HepG2 (cell line): ENCODE data around the gene ZBTB37. TPM values are rescaled to one million over a fixed set of nuclear protein-coding genes. Genes with fewer than 3 reads are reported as not detected.

Experiments used
- ATAC-seq: fragments of 200-7000 bp; cut with Tn5 transposase; 3 replicates; pipeline ENCODE4 v1.9.1; 2020; ENCODE audit warnings: mild to moderate bottlenecking, moderate library complexity
- BruUV-seq: library from RNA; stranded (reverse); fragments of 400-500 nt; replicated peaks from 2 replicates; lab custom pipeline; 2021; lab: Mats Ljungman, UMichigan
- CTCF ChIA-PET: fragments of 300-600 bp; formaldehyde crosslinking; extraction: SDS; loops from one replicate; lab custom pipeline; 2021; ENCODE audit warnings: low total read pairs, inconsistent platforms, low intra/inter-chr PET ratio; lab: Yijun Ruan, JAX
- POLR2A ChIA-PET: fragments of 350-600 bp; sonication (Branson Sonifier 250); formaldehyde crosslinking; loops from one replicate; lab custom pipeline; 2020; ENCODE audit warnings: antibody characterized with exemption, inconsistent platforms; lab: Yijun Ruan, JAX
- DNase-seq: peaks from one replicate; pipeline ENCODE4 v3.0.0-alpha.2; 2015; ENCODE audit warnings: low spot score
- FAIRE-seq: peaks from 3 replicates; lab custom pipeline; 2011; peaks lifted over from hg19 to GRCh38; lab: Jason Lieb, UNC
- H2AFZ ChIP-seq: one replicate; pipeline ENCODE4 v1.6.1; 2011; ENCODE audit warnings: low read length, inconsistent platforms
- H3K27ac ChIP-seq: fragments of 300-600 bp; 3 replicates; pipeline ENCODE4 v1.8.0; 2011; ENCODE audit warnings: mixed run types, mild to moderate bottlenecking, mixed read lengths, low read length, inconsistent platforms; ENCODE audit not compliant: insufficient read depth; ENCODE audit errors: extremely low read length
- H3K27me3 ChIP-seq, 2 experiments: fragments of 200-600 bp in 1 of 2; 2 replicates in 1 of 2; 3 replicates in 1 of 2; pipeline versions ENCODE4 v1.6.0 to v1.8.0; 2011; ENCODE audit warnings: low read length in 2 of 2, mild to moderate bottlenecking in 2 of 2, moderate library complexity in 2 of 2, inconsistent platforms in 1 of 2; ENCODE audit not compliant: insufficient read depth in 2 of 2, control insufficient read depth in 1 of 2
- H3K36me3 ChIP-seq, 2 experiments: fragments of 200-600 bp in 1 of 2; replicated peaks in 1 of 2; 2 replicates in 1 of 2; 3 replicates in 1 of 2; pipeline versions ENCODE4 v1.5.1 to v1.8.0; 2011; ENCODE audit warnings: low read length in 2 of 2, inconsistent platforms in 1 of 2; ENCODE audit not compliant: insufficient read depth in 2 of 2, control insufficient read depth in 1 of 2
- H3K4me1 ChIP-seq: 2 replicates; pipeline ENCODE4 v1.5.1; 2012; ENCODE audit warnings: low read length, inconsistent platforms; ENCODE audit not compliant: insufficient read depth
- H3K4me2 ChIP-seq: 2 replicates; pipeline ENCODE4 v1.6.0; 2011; ENCODE audit warnings: low read depth, low read length, inconsistent platforms
- H3K4me3 ChIP-seq, 3 experiments: fragments of 200-600 bp in 1 of 3; sonication (generic), shearing (Covaris generic) in 1 of 3; replicated peaks in 1 of 3; 2 replicates each; pipeline ENCODE4 v1.5.1; 2011 to 2016; ENCODE audit warnings: low read length in 3 of 3, inconsistent platforms in 2 of 3, low read depth in 2 of 3, mild to moderate bottlenecking in 2 of 3, control low read depth in 1 of 3, mixed read lengths in 1 of 3; ENCODE audit not compliant: insufficient read depth in 1 of 3
- H3K79me2 ChIP-seq: one replicate; pipeline ENCODE4 v1.6.1; 2011; ENCODE audit warnings: low read length, inconsistent platforms; ENCODE audit not compliant: insufficient read depth
- H3K9ac ChIP-seq: 2 replicates; pipeline ENCODE4 v1.6.0; 2011; ENCODE audit warnings: mild to moderate bottlenecking, low read depth, low read length, inconsistent platforms; ENCODE audit not compliant: insufficient read depth
- H3K9me3 ChIP-seq: 2 replicates; pipeline ENCODE4 v1.5.1; 2012; ENCODE audit warnings: mild to moderate bottlenecking, low read length
- H4K20me1 ChIP-seq: 2 replicates; pipeline ENCODE4 v1.6.0; 2011; ENCODE audit warnings: inconsistent platforms, mild to moderate bottlenecking, low read length, moderate library complexity; ENCODE audit not compliant: insufficient read depth
- BCL6 ChIP-seq: IDR thresholded peaks from 2 replicates; pipeline ENCODE4 v1.6.1; 2016; ENCODE audit warnings: missing genetic modification reagents, missing compliant biosample characterization
- BRCA1 ChIP-seq: sonication (generic); formaldehyde crosslinking; IDR thresholded peaks from 2 replicates; pipeline ENCODE4 v1.4.0; 2020; ENCODE audit warnings: missing genetic modification reagents
- ISL2 ChIP-seq: sonication (generic); formaldehyde crosslinking; IDR thresholded peaks from 2 replicates; pipeline ENCODE4 v1.5.0; 2020; ENCODE audit warnings: missing genetic modification reagents
- MXD4 ChIP-seq: IDR thresholded peaks from 2 replicates; pipeline ENCODE4 v1.6.1; 2016; ENCODE audit warnings: mild to moderate bottlenecking, missing biosample characterization, missing genetic modification reagents
- NFAT5 ChIP-seq: sonication (generic); formaldehyde crosslinking; IDR thresholded peaks from 2 replicates; pipeline ENCODE4 v1.4.0; 2020; ENCODE audit warnings: missing genetic modification reagents
- PTBP1 ChIP-seq: fragments of 200-400 bp; formaldehyde crosslinking; IDR thresholded peaks from 2 replicates; pipeline ENCODE4 v1.6.1; 2018; ENCODE audit warnings: low read length, low read depth; ENCODE audit not compliant: poor library complexity, severe bottlenecking
- STAG1 ChIP-seq: sonication (generic); formaldehyde crosslinking; IDR thresholded peaks from 2 replicates; pipeline ENCODE4 v1.4.0; 2020; ENCODE audit warnings: missing genetic modification reagents
- ZMYM2 ChIP-seq: sonication (generic); formaldehyde crosslinking; IDR thresholded peaks from 2 replicates; pipeline ENCODE4 v1.8.0; 2022; ENCODE audit warnings: mild to moderate bottlenecking, missing genetic modification reagents
- ZNF432 ChIP-seq: sonication (generic); formaldehyde crosslinking; IDR thresholded peaks from 2 replicates; pipeline ENCODE4 v1.5.0; 2020; ENCODE audit warnings: missing genetic modification reagents, mild to moderate bottlenecking, borderline replicate concordance
- ZNF562 ChIP-seq: sonication (generic); formaldehyde crosslinking; IDR thresholded peaks from 2 replicates; pipeline ENCODE4 v1.8.0; 2022; ENCODE audit warnings: missing genetic modification reagents, borderline replicate concordance
- ZSCAN9 ChIP-seq: IDR thresholded peaks from 2 replicates; pipeline ENCODE4 v1.6.1; 2016; ENCODE audit warnings: borderline replicate concordance
- WGBS: methylation state at CpG from one replicate; pipeline ENCODE4 v1.1.6; 2017; ENCODE audit warnings: low lambda C conversion rate; 5-methylcytosine and 5-hydroxymethylcytosine counted together
- in situ Hi-C: cut with HindIII; loops from 2 replicates; pipeline ENCODE4 v1.10.0; 2017; ENCODE audit warnings: low pct_unique_long_range_greater_than_20kb; ENCODE audit not compliant: extremely low pct_ligation_motif_present
- intact Hi-C: fragments of 100-400 bp; cut with micrococcal nuclease; formaldehyde crosslinking; loops from one replicate; pipeline ENCODE4 v1.10.0; 2022; ENCODE audit not compliant: unreplicated experiment
- polyA plus RNA-seq, 8 experiments: library from polyadenylated mRNA; depleted of rRNA in 3 of 8; stranded (reverse) in 7 of 8; unstranded in 1 of 8; fragments of >200 nt; fragmentation: Illumina TruSeq in 4 of 8; extraction: Trizol in 4 of 8; gene quantifications; 2 replicates each; pipeline versions ENCODE4 v1.2.1 to v1.2.3, GENCODE V29; 2011 to 2016; ENCODE audit warnings: low read depth in 4 of 8, missing spikeins in 1 of 8, mixed read lengths in 1 of 8; ENCODE audit not compliant: insufficient read depth in 1 of 8
- total RNA-seq, 5 experiments: library from RNA; depleted of rRNA; stranded (reverse); fragments of >200 nt; fragmentation: Illumina TruSeq; extraction: Trizol; gene quantifications; 2 replicates each; pipeline ENCODE4 v1.2.3, GENCODE V29; 2016; ENCODE audit warnings: low read depth in 1 of 5
- TF ChIP-seq, protein P1 (sequence below): sonication (generic); formaldehyde crosslinking; IDR thresholded peaks from 2 replicates; pipeline ENCODE4 v1.8.0; 2022; ENCODE audit warnings: mild to moderate bottlenecking, missing genetic modification reagents

The ZBTB37 gene
- total and polyA plus RNA-seq, 2 of the 13 experiments (the other 11 are each of a cell fraction or from before 2014, with no cell fraction given) = 2.6 to 7.7 TPM

GRCh38 chr1:173900992-173901391, 32.8 kb downstream of the ZBTB37 start:
- no peaks in the 10 kb centered on the region for H3K27me3 ChIP-seq
- ATAC-seq = no peak
- H3K9ac ChIP-seq = no peak overlapping the region
- H3K4me1 ChIP-seq = no peaks in the 10 kb centered on the region
- intact Hi-C loops = no loop called here
- no peaks in the 10 kb centered on the region for H3K9me3 ChIP-seq
- TF ChIP-seq BCL6 (CRISPR knock-in tag) = peak; percentile 36; the same call in 1 of the 2 replicates
- TF ChIP-seq, protein P1, sequence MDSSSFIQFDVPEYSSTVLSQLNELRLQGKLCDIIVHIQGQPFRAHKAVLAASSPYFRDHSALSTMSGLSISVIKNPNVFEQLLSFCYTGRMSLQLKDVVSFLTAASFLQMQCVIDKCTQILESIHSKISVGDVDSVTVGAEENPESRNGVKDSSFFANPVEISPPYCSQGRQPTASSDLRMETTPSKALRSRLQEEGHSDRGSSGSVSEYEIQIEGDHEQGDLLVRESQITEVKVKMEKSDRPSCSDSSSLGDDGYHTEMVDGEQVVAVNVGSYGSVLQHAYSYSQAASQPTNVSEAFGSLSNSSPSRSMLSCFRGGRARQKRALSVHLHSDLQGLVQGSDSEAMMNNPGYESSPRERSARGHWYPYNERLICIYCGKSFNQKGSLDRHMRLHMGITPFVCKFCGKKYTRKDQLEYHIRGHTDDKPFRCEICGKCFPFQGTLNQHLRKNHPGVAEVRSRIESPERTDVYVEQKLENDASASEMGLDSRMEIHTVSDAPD = no peak
- in situ Hi-C loops = no loop called here
- POLR2A ChIA-PET = interaction anchor here (1.1 kb wide), 1 partner anchor 33 kb away, joined by 3 read pairs; the partner anchor contains the start of gene ZBTB37
- DNase-seq = no peak
- peaks cover 0 to 5% of the 10 kb centered on the region in 2 experiments; a peak in 2 of 5 replicates for H3K36me3 ChIP-seq
- H3K4me2 ChIP-seq = no peak overlapping the region
- no peaks in the 10 kb centered on the region for H3K79me2 ChIP-seq
- no peak overlapping the region for H3K4me3 ChIP-seq
- no peak for FAIRE-seq
- H4K20me1 ChIP-seq = no peaks in the 10 kb centered on the region
- no peak overlapping the region for H3K27ac ChIP-seq
- no TSS peak for BruUV-seq
- 67% methylated on average over 3 of the region's 3 CpGs for WGBS
- no peak overlapping the region for H2AFZ ChIP-seq
- CTCF ChIA-PET = no interaction called here

GRCh38 chr1:173903827-173904531, 35.8 kb downstream of the ZBTB37 start:
- CTCF ChIA-PET = no interaction called here
- Histone ChIP-seq H3K9me3 (no peaks in the 10 kb centered on the region), H3K4me3 (no peak overlapping the region), H3K79me2 (no peaks in the 10 kb centered on the region), H3K9ac (no peak overlapping the region), H3K36me3 (peaks cover 2 to 9% of the 10 kb centered on the region in 2 experiments; a peak in 3 of 5 replicates), H3K4me1 (no peaks in the 10 kb centered on the region), H3K27ac (no peak overlapping the region), H3K27me3 (no peaks in the 10 kb centered on the region), H4K20me1 (no peaks in the 10 kb centered on the region), H3K4me2 (no peak overlapping the region), H2AFZ (no peak overlapping the region)
- intact Hi-C loops (no loop called here), in situ Hi-C loops (no loop called here)
- DNase-seq = no peak
- ATAC-seq = no peak
- WGBS = 95% methylated on average over 6 of the region's 6 CpGs
- no TSS peak for BruUV-seq
- no peak for FAIRE-seq
- POLR2A ChIA-PET = no interaction called here
- TF ChIP-seq STAG1 (CRISPR knock-in tag) = no peak
- TF ChIP-seq ZNF562 (CRISPR knock-in tag) = no peak
- no peak for TF ChIP-seq BRCA1 (CRISPR knock-in tag)
- no peak for TF ChIP-seq ZSCAN9 (CRISPR knock-in tag)
- no peak for TF ChIP-seq ZNF432 (CRISPR knock-in tag)
- no peak for TF ChIP-seq ISL2 (CRISPR knock-in tag)
- TF ChIP-seq MXD4 (CRISPR knock-in tag) = no peak
- TF ChIP-seq PTBP1 = no peak
- TF ChIP-seq NFAT5 (CRISPR knock-in tag) = no peak
- no peak for TF ChIP-seq ZMYM2 (CRISPR knock-in tag)
